ENCODE data around the gene ATG16L1.

DNA sequence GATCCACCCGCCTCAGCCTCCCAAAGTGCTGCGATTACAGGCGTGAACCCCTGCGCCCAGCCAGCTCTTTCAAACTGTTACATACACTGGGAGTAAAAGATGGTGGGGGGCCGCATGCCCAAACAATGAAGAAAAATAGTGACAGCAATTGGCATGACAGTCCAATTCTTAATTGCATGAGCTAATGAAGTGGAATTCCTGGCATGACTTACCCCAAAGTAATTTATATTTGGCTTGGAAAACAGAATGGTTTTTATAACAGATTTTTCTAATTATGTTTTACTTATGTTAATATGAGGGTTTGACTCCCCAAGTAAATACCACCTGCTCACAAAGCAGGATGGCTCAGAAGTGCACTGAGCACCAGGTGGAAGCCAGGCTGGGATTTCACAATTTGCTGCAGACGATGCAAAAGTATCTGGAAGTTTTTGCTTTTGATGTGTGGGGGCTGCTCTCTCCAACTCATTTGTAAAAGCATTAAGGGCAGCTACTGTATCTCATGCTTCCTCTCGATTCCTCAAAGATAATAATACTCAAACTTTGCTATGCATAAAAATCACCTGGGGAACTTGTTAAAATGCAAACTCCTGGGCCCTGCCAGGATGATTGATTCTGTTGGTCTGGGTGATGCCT lies 24.0 kb upstream of the ATG16L1 start:
- no peak for TF ChIP-seq EZH2 (IDR thresholded peaks at IDR 0.05)
- no peak for TF ChIP-seq POLR2AphosphoS5 (IDR thresholded peaks at IDR 0.05; ENCODE audit: borderline replicate concordance, low read depth, low read length)

Measured in SK-N-MC (cell line).